Lung (tissue), 12 donors: ENCODE data around the gene NTN3. TPM values are rescaled to one million over a fixed set of nuclear protein-coding genes. Genes with fewer than 3 reads are reported as not detected.

Experiments used
- ATAC-seq: fragments of 200-7000 bp; cut with Tn5 transposase; one replicate; pipeline ENCODE4 v1.9.1; 2020; ENCODE audit warnings: moderate number of reproducible peaks; ENCODE audit not compliant: insufficient read depth, low FRiP score
- DNase-seq, 3 donors: peaks; one replicate each; pipeline ENCODE4 v3.0.0-alpha.2; 2013 to 2017
- H3K27ac ChIP-seq, 2 donors: one replicate each; pipeline ENCODE4 v1.5.1; 2013; ENCODE audit warnings: mild to moderate bottlenecking in 2 of 2, moderate library complexity in 2 of 2, control low read depth in 1 of 2, inconsistent platforms in 1 of 2, low read depth in 1 of 2, low read length in 1 of 2
- H3K27me3 ChIP-seq, 3 donors: one replicate each; pipeline ENCODE4 v1.5.1; 2013; ENCODE audit warnings: low read length in 2 of 3; ENCODE audit not compliant: control insufficient read depth in 3 of 3, insufficient read depth in 3 of 3
- H3K36me3 ChIP-seq, 4 donors: one replicate each; pipeline ENCODE4 v1.5.1; 2013; ENCODE audit warnings: low read length in 4 of 4, mild to moderate bottlenecking in 1 of 4, moderate library complexity in 1 of 4; ENCODE audit not compliant: control insufficient read depth in 4 of 4, insufficient read depth in 4 of 4
- H3K4me1 ChIP-seq, 5 donors: one replicate each; pipeline ENCODE4 v1.5.1; 2013; ENCODE audit warnings: low read length in 5 of 5, mild to moderate bottlenecking in 2 of 5, moderate library complexity in 1 of 5; ENCODE audit not compliant: control insufficient read depth in 5 of 5, insufficient read depth in 5 of 5
- H3K4me3 ChIP-seq: one replicate; pipeline ENCODE4 v1.5.1; 2013; ENCODE audit warnings: mild to moderate bottlenecking, control low read depth, moderate library complexity
- H3K9ac ChIP-seq, 2 donors: one replicate each; pipeline ENCODE4 v1.5.1; 2013; ENCODE audit warnings: low read length in 2 of 2, control low read depth in 1 of 2; ENCODE audit not compliant: insufficient read depth in 1 of 2
- H3K9me3 ChIP-seq, 4 donors: one replicate each; pipeline ENCODE4 v1.5.1; 2013; ENCODE audit warnings: low read length in 3 of 4, mild to moderate bottlenecking in 1 of 4, moderate library complexity in 1 of 4; ENCODE audit not compliant: control insufficient read depth in 4 of 4, insufficient read depth in 3 of 4
- WGBS, 2 donors: extraction: QIAGEN DNeasy Blood & Tissue Kit; methylation state at CpG; one replicate each; pipeline ENCODE4 v1.1.7; 2013; 5-methylcytosine and 5-hydroxymethylcytosine counted together
- polyA plus RNA-seq, 2 donors: library from polyadenylated mRNA; stranded (reverse); fragments of 200-250 nt; gene quantifications; one replicate each; pipeline ENCODE4 v1.2.1, GENCODE V29; 2013
- total RNA-seq, 2 donors: library from RNA; depleted of rRNA in 1 of 2; stranded (reverse); fragments of >200 nt in 1 of 2; gene quantifications; one replicate each; pipeline ENCODE4 v1.2.1, GENCODE V29; 2014 to 2021
- TF ChIP-seq, protein P1 (sequence below): IDR thresholded peaks from 2 replicates; pipeline ENCODE4 v1.5.1; 2012; ENCODE audit warnings: mild to moderate bottlenecking; ENCODE audit errors: control extremely low read depth, extremely low read depth
- donor health status: control.
- donor health status: control.
- donor health status: Bipolar disorder and iron deficiency.
- donor health status: healthy.
- donor health status: DM: yes; HTN: yes; CAD: no.

NTN3 gene
- total and polyA plus RNA-seq, 4 donors, result 0.06 to 2.4 TPM; not detected in 2

DNA sequence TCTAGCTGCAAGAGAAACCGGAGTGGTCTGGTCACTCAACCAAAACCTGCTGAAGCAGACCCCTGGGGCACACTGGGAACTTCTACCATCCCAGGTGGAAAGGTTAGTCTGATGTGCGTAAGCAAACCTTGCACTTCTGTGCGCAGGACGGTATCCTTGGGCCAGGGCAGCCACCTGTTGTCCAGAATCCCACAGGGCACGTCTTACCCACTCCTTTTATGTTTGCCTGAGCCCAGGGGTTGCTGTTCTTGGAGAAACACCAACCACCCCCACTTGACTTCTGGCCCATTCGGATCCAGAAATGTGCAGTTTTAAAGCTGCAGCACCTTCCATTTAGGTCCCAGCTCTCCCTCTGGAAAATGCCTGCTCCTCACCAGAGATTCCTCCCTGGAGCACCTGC lies 22.5 kb downstream of the NTN3 start:
- peak overlapping the region in 1 of 2 donors; percentile 26 for H3K27ac ChIP-seq
- 72 to 96% methylated on average over 6 of the region's 6 CpGs for WGBS, 2 donors
- H3K36me3 ChIP-seq, result peaks cover 0 to 23% (median 14%) of the 10 kb centered on the region in 4 donors
- no peak for ATAC-seq
- DNase-seq, result no peak
- H3K9ac ChIP-seq, result no peak overlapping the region
- no peaks in the 10 kb centered on the region for H3K9me3 ChIP-seq
- TF ChIP-seq, protein P1, sequence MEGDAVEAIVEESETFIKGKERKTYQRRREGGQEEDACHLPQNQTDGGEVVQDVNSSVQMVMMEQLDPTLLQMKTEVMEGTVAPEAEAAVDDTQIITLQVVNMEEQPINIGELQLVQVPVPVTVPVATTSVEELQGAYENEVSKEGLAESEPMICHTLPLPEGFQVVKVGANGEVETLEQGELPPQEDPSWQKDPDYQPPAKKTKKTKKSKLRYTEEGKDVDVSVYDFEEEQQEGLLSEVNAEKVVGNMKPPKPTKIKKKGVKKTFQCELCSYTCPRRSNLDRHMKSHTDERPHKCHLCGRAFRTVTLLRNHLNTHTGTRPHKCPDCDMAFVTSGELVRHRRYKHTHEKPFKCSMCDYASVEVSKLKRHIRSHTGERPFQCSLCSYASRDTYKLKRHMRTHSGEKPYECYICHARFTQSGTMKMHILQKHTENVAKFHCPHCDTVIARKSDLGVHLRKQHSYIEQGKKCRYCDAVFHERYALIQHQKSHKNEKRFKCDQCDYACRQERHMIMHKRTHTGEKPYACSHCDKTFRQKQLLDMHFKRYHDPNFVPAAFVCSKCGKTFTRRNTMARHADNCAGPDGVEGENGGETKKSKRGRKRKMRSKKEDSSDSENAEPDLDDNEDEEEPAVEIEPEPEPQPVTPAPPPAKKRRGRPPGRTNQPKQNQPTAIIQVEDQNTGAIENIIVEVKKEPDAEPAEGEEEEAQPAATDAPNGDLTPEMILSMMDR, result no peak
- no peak overlapping the region for H3K4me3 ChIP-seq
- H3K27me3 ChIP-seq, result no peaks in the 10 kb centered on the region
- peaks cover 0 to 24% (median 8%) of the 10 kb centered on the region in 5 donors for H3K4me1 ChIP-seq

DNA sequence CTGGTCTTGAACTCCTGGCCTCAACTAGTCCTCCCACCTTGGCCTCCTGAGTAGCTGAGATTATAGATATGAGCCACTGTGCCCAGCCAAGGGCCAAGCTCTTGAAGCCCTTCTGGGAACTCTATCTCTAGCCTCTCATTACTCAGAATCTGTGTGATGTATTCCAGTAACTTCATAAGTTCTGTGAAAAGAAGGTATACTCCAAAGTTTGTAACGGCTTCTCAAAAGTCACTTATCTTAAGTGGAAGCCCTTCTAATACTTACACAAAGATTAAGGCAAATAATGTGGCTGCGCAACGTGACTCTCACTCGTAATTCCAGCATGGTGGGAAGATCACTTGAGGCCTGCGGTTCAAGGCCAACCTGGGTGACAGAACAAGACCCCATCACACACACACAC lies 23.5 kb downstream of the NTN3 start:
- WGBS, 2 donors, result 71 to 89% methylated on average over 5 of the region's 5 CpGs
- Histone ChIP-seq H3K27ac (no peak overlapping the region), H3K27me3 (no peaks in the 10 kb centered on the region), H3K36me3 (peaks cover 0 to 25% (median 15%) of the 10 kb centered on the region in 4 donors), H3K4me1 (peaks cover 0 to 27% (median 10%) of the 10 kb centered on the region in 5 donors), H3K4me3 (no peak overlapping the region), H3K9me3 (no peaks in the 10 kb centered on the region), H3K9ac (no peak overlapping the region)
- TF ChIP-seq, protein P1, result no peak
- peak; percentile 14 for ATAC-seq
- DNase-seq, result peak; percentile 51 to 83 (median 57)

DNA sequence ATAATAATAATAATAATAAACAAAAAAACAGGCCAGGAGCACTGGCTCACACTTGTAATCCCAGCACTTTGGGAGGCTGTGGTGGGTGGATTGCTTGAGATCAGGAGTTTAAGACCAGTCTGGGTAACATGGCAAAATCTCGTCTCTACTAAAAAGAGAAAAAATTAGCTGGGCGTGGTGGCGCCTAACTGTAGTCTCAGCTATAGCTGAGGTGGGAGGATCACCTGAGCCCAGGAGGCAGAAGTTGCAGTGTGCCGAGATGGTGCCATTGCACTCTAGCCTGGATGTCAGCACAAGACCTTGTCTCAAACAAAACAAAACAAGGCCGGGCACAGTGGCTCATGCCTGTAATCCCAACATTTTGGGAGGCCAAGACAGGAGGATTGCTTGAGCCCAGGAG lies 23.9 kb downstream of the NTN3 start:
- DNase-seq, result no peak
- WGBS, 2 donors, result 79 to 95% methylated on average over 5 of the region's 5 CpGs
- Histone ChIP-seq H3K9ac (no peak overlapping the region), H3K27me3 (no peaks in the 10 kb centered on the region), H3K36me3 (peaks cover 0 to 25% (median 15%) of the 10 kb centered on the region in 4 donors), H3K4me3 (no peak overlapping the region), H3K9me3 (no peaks in the 10 kb centered on the region), H3K4me1 (peaks cover 0 to 27% (median 10%) of the 10 kb centered on the region in 5 donors), H3K27ac (peak overlapping the region in 1 of 2 donors; percentile 5)
- ATAC-seq, result no peak
- TF ChIP-seq, protein P1, result no peak
